HepG2 (cell line): ENCODE results near the gene MAP1B.

Source experiments
- ARID2 ChIP-seq: sonication (generic); formaldehyde crosslinking; IDR thresholded peaks from 2 replicates; pipeline ENCODE4 v1.8.1; 2022; ENCODE audit warnings: mild to moderate bottlenecking, missing genetic modification reagents, borderline replicate concordance
- CCAR2 ChIP-seq: fragments of 200-400 bp; formaldehyde crosslinking; optimal IDR thresholded peaks from 2 replicates; pipeline ENCODE3; 2018; ENCODE audit warnings: low read depth, mild to moderate bottlenecking, low read length, moderate library complexity
- DR1 ChIP-seq: sonication (generic); formaldehyde crosslinking; IDR thresholded peaks from 2 replicates; pipeline ENCODE4 v1.8.0; 2021; ENCODE audit warnings: mild to moderate bottlenecking, missing genetic modification reagents, inconsistent platforms
- ELF4 ChIP-seq: sonication (generic); formaldehyde crosslinking; IDR thresholded peaks from 2 replicates; pipeline ENCODE4 v1.5.0; 2020; ENCODE audit warnings: missing genetic modification reagents, mild to moderate bottlenecking, moderate library complexity, borderline replicate concordance
- HMGA1 ChIP-seq: sonication (generic); formaldehyde crosslinking; conservative IDR thresholded peaks from 2 replicates; pipeline ENCODE4 v1.4.0; 2020; ENCODE audit warnings: missing genetic modification reagents
- REPIN1 ChIP-seq: sonication (generic); formaldehyde crosslinking; IDR thresholded peaks from 2 replicates; pipeline ENCODE4 v1.8.0; 2022; ENCODE audit warnings: missing genetic modification reagents, low read depth, mild to moderate bottlenecking, borderline replicate concordance
- RXRA ChIP-seq: sonication (generic); formaldehyde crosslinking; IDR thresholded peaks from 2 replicates; pipeline ENCODE4 v1.5.1; 2020; ENCODE audit warnings: missing genetic modification reagents
- SAP130 ChIP-seq: IDR thresholded peaks from 2 replicates; pipeline ENCODE4 v1.6.1; 2016; ENCODE audit warnings: low read depth
- SIN3B ChIP-seq: fragments of 150-350 bp; IDR thresholded peaks from 2 replicates; pipeline ENCODE4 v1.6.1; 2014; ENCODE audit warnings: low read length
- ZBTB7A ChIP-seq: sonication (generic); formaldehyde crosslinking; IDR thresholded peaks from 2 replicates; pipeline ENCODE4 v1.8.0; 2022; ENCODE audit warnings: mild to moderate bottlenecking, missing genetic modification reagents
- TF ChIP-seq, protein P1 (sequence below): conservative IDR thresholded peaks from 2 replicates; pipeline ENCODE4 v1.6.1; 2018; ENCODE audit warnings: missing genetic modification reagents
- TF ChIP-seq, protein P2 (sequence below): sonication (generic); formaldehyde crosslinking; IDR thresholded peaks from 2 replicates; pipeline ENCODE4 v1.5.0; 2020; ENCODE audit warnings: mild to moderate bottlenecking, missing genetic modification reagents, moderate library complexity
- TF ChIP-seq, protein P3 (sequence below): sonication (generic); formaldehyde crosslinking; IDR thresholded peaks from 2 replicates; pipeline ENCODE4 v1.5.0; 2020; ENCODE audit warnings: missing genetic modification reagents
- TF ChIP-seq, protein P4 (sequence below): sonication (generic); formaldehyde crosslinking; IDR thresholded peaks from 2 replicates; pipeline ENCODE4 v1.4.0; 2020; ENCODE audit warnings: missing genetic modification reagents, mild to moderate bottlenecking, borderline replicate concordance

DNA sequence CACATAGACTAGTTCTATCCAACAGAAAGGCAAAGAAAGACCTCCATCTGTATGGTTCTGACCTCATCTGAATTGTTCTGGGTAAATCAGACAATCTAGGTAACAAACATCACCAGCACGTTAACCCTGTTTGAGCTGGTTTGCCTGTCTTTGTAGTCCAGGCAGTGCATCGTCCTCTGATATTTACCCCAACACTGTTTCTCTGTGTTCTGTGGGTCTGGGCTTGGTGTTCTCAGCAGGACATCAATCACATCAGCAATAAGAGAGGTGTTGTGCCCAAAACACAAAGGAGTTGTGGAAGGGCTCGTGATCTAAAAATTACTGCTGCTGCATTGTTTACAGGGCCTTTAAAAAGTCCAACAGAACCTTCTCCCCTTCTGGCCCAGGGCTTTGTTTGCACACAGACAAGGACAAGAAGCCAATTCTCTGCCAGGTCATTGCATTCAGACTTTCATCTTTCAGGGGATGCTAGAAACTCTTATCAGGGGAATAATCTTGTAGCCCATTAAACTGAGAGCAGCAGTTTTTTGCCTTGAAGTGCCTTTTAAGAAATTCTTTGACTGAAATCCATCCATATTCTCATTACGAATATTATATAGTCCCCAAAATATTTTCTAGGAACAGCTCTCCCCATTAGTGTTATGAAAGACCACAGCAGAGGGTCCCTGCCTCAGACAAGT, 30.5 kb upstream of the MAP1B start:
- TF ChIP-seq ARID2 (no peak), REPIN1 (CRISPR knock-in tag) (no peak), ELF4 (no peak), HMGA1 (CRISPR knock-in tag) (no peak), ZBTB7A (CRISPR knock-in tag) (no peak), SIN3B (no peak), DR1 (CRISPR knock-in tag) (no peak), RXRA (CRISPR knock-in tag) (no peak), SAP130 (CRISPR knock-in tag) (no peak), CCAR2 (no peak)
- TF ChIP-seq, protein P1, sequence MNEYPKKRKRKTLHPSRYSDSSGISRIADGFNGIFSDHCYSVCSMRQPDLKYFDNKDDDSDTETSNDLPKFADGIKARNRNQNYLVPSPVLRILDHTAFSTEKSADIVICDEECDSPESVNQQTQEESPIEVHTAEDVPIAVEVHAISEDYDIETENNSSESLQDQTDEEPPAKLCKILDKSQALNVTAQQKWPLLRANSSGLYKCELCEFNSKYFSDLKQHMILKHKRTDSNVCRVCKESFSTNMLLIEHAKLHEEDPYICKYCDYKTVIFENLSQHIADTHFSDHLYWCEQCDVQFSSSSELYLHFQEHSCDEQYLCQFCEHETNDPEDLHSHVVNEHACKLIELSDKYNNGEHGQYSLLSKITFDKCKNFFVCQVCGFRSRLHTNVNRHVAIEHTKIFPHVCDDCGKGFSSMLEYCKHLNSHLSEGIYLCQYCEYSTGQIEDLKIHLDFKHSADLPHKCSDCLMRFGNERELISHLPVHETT: no peak
- TF ChIP-seq, protein P2, sequence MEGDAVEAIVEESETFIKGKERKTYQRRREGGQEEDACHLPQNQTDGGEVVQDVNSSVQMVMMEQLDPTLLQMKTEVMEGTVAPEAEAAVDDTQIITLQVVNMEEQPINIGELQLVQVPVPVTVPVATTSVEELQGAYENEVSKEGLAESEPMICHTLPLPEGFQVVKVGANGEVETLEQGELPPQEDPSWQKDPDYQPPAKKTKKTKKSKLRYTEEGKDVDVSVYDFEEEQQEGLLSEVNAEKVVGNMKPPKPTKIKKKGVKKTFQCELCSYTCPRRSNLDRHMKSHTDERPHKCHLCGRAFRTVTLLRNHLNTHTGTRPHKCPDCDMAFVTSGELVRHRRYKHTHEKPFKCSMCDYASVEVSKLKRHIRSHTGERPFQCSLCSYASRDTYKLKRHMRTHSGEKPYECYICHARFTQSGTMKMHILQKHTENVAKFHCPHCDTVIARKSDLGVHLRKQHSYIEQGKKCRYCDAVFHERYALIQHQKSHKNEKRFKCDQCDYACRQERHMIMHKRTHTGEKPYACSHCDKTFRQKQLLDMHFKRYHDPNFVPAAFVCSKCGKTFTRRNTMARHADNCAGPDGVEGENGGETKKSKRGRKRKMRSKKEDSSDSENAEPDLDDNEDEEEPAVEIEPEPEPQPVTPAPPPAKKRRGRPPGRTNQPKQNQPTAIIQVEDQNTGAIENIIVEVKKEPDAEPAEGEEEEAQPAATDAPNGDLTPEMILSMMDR (CRISPR knock-in tag): no peak
- TF ChIP-seq, protein P3, sequence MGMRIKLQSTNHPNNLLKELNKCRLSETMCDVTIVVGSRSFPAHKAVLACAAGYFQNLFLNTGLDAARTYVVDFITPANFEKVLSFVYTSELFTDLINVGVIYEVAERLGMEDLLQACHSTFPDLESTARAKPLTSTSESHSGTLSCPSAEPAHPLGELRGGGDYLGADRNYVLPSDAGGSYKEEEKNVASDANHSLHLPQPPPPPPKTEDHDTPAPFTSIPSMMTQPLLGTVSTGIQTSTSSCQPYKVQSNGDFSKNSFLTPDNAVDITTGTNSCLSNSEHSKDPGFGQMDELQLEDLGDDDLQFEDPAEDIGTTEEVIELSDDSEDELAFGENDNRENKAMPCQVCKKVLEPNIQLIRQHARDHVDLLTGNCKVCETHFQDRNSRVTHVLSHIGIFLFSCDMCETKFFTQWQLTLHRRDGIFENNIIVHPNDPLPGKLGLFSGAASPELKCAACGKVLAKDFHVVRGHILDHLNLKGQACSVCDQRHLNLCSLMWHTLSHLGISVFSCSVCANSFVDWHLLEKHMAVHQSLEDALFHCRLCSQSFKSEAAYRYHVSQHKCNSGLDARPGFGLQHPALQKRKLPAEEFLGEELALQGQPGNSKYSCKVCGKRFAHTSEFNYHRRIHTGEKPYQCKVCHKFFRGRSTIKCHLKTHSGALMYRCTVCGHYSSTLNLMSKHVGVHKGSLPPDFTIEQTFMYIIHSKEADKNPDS (CRISPR knock-in tag): no peak
- TF ChIP-seq, protein P4, sequence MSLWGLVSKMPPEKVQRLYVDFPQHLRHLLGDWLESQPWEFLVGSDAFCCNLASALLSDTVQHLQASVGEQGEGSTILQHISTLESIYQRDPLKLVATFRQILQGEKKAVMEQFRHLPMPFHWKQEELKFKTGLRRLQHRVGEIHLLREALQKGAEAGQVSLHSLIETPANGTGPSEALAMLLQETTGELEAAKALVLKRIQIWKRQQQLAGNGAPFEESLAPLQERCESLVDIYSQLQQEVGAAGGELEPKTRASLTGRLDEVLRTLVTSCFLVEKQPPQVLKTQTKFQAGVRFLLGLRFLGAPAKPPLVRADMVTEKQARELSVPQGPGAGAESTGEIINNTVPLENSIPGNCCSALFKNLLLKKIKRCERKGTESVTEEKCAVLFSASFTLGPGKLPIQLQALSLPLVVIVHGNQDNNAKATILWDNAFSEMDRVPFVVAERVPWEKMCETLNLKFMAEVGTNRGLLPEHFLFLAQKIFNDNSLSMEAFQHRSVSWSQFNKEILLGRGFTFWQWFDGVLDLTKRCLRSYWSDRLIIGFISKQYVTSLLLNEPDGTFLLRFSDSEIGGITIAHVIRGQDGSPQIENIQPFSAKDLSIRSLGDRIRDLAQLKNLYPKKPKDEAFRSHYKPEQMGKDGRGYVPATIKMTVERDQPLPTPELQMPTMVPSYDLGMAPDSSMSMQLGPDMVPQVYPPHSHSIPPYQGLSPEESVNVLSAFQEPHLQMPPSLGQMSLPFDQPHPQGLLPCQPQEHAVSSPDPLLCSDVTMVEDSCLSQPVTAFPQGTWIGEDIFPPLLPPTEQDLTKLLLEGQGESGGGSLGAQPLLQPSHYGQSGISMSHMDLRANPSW (CRISPR knock-in tag): no peak
